ENCODE results near the gene PREB.
"Not testable (repeated sequence)": the region's sequence is repeated elsewhere in the genome, so short reads cannot be mapped to it uniquely, and the experiment has no call there.

The PREB gene

GRCh38 chr2:27133905-27134780 is at the start of gene PREB:
PREB (minus strand) TSS chr2:27134636; CDS start chr2:27134421, 215 bp downstream.
- DNase-seq = peak; percentile 100

GRCh38 chr2:27184115-27184514 is 49.7 kb upstream of the PREB start:
- no peak for DNase-seq

GRCh38 chr2:27182346-27182745 is 47.9 kb upstream of the PREB start:
- DNase-seq = no peak

GRCh38 chr2:27179344-27180000 is 45.0 kb upstream of the PREB start:
- DNase-seq = no peak

GRCh38 chr2:27178469-27178868 is 44.0 kb upstream of the PREB start:
- DNase-seq = no peak

- DNase-seq = no peak
Observed at GRCh38 chr2:27177441-27178351, 43.3 kb upstream of the PREB start.

GRCh38 chr2:27175781-27176180 is 41.3 kb upstream of the PREB start:
- DNase-seq = not testable (repeated sequence)

GRCh38 chr2:27175330-27175729 is 40.9 kb upstream of the PREB start:
- no peak for DNase-seq

GRCh38 chr2:27174638-27175037 is 40.2 kb upstream of the PREB start:
- DNase-seq = no peak

- no peak for DNase-seq
Observed at GRCh38 chr2:27171351-27171848, 37.0 kb upstream of the PREB start.

- DNase-seq = no peak
Observed at GRCh38 chr2:27170581-27171337, 36.3 kb upstream of the PREB start.

GRCh38 chr2:27164960-27165763 is 30.7 kb upstream of the PREB start:
- no peak for DNase-seq

GRCh38 chr2:27162151-27163121 is 28.0 kb upstream of the PREB start:
- no peak for DNase-seq

GRCh38 chr2:27160191-27160590 is 25.8 kb upstream of the PREB start:
- DNase-seq = no peak

GRCh38 chr2:27159271-27159670 is 24.8 kb upstream of the PREB start:
- no peak for DNase-seq

- no peak for DNase-seq
Observed at GRCh38 chr2:27158468-27158867, 24.0 kb upstream of the PREB start.

- no peak for DNase-seq
Observed at GRCh38 chr2:27155069-27155520, 20.7 kb upstream of the PREB start.

GRCh38 chr2:27154488-27154887 is 20.1 kb upstream of the PREB start:
- no peak for DNase-seq

GRCh38 chr2:27152796-27153464 is 18.5 kb upstream of the PREB start:
- DNase-seq = no peak
